ENCODE results near the gene ZNF543. TPM values are rescaled to one million over a fixed set of nuclear protein-coding genes. Genes with fewer than 3 reads are reported as not detected.

Gene ZNF543
- total and polyA plus RNA-seq, 2 of the 13 experiments (the other 11 are each of a cell fraction or from before 2014, with no cell fraction given): 2.1 to 8.9 TPM

DNA sequence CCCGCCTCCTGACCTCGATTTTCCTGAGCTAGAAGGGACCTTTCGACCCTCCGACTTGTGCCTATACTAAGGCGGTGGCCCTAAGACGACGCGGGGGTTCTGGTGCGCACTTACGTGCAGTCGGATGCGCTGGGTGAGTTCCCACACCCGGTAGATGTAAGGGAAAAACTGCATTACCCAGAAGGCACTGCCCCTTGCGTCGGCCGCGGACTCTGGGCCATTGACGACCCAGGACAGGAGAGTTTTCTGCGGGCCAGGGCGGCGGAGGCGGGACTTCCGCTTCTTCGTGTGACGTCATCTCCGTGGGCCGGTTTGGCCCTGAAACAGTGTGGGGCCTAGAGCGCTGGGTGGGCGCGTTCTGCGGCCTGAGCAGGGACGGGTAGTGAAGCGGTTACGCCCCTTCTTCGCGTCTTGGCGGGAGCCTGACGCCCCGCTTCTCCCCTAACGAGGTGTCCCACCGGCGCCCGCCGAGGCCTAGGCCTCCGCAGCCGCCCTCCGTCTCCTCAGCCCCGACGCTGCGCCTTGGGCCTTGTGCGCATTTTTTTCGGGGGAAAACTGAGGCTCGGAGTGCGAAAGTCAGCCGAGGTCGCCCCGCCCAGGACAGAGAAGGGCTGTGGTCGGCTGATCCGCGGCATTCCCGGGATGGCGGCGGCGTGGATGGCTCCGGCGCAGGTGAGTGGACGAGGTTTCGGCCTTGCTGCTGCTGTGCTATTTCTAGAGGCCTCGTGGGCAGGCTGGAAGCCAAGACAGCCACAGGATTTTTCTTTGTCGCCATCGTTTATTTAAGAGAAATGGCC is 39.9 kb upstream of the ZNF543 start, which contains the start of gene ZNF460 (continued):
- TF ChIP-seq, protein P1, sequence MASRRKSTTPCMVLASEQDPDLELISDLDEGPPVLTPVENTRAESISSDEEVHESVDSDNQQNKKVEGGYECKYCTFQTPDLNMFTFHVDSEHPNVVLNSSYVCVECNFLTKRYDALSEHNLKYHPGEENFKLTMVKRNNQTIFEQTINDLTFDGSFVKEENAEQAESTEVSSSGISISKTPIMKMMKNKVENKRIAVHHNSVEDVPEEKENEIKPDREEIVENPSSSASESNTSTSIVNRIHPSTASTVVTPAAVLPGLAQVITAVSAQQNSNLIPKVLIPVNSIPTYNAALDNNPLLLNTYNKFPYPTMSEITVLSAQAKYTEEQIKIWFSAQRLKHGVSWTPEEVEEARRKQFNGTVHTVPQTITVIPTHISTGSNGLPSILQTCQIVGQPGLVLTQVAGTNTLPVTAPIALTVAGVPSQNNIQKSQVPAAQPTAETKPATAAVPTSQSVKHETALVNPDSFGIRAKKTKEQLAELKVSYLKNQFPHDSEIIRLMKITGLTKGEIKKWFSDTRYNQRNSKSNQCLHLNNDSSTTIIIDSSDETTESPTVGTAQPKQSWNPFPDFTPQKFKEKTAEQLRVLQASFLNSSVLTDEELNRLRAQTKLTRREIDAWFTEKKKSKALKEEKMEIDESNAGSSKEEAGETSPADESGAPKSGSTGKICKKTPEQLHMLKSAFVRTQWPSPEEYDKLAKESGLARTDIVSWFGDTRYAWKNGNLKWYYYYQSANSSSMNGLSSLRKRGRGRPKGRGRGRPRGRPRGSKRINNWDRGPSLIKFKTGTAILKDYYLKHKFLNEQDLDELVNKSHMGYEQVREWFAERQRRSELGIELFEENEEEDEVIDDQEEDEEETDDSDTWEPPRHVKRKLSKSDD (CRISPR knock-in tag; IDR thresholded peaks at IDR 0.05; ENCODE audit: low read depth): no peak
- TF ChIP-seq, protein P2, sequence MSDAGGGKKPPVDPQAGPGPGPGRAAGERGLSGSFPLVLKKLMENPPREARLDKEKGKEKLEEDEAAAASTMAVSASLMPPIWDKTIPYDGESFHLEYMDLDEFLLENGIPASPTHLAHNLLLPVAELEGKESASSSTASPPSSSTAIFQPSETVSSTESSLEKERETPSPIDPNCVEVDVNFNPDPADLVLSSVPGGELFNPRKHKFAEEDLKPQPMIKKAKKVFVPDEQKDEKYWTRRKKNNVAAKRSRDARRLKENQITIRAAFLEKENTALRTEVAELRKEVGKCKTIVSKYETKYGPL (CRISPR knock-in tag; IDR thresholded peaks at IDR 0.05): no peak
- TF ChIP-seq, protein P3, sequence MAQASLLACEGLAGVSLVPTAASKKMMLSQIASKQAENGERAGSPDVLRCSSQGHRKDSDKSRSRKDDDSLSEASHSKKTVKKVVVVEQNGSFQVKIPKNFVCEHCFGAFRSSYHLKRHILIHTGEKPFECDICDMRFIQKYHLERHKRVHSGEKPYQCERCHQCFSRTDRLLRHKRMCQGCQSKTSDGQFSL (CRISPR knock-in tag; IDR thresholded peaks at IDR 0.05): no peak
- TF ChIP-seq NCOA5 (CRISPR knock-in tag; IDR thresholded peaks at IDR 0.05) (0 out of 2 replicates have a peak, but pooled peaks have one; percentile 13), ZNF256 (CRISPR knock-in tag; conservative IDR thresholded peaks at IDR 0.05) (peak; percentile 18; the same call in 1 of the 2 replicates), FOXK1 (CRISPR knock-in tag; IDR thresholded peaks at IDR 0.05; ENCODE audit: borderline replicate concordance, low read depth) (peak; percentile 80; the same call in 1 of the 2 replicates), ZNF790 (CRISPR knock-in tag; IDR thresholded peaks at IDR 0.05; ENCODE audit: borderline replicate concordance) (peak; percentile 73; the same call in 1 of the 2 replicates), TCF7 (IDR thresholded peaks at IDR 0.05; ENCODE audit: low read depth) (no peak), MAF1 (CRISPR knock-in tag; IDR thresholded peaks at IDR 0.05; ENCODE audit: borderline replicate concordance) (peak; percentile 4; the same call in 1 of the 2 replicates), PHF5A (CRISPR knock-in tag; IDR thresholded peaks at IDR 0.05; ENCODE audit: low read depth, unreplicated experiment) (peak; percentile 34), ZNF792 (CRISPR knock-in tag; IDR thresholded peaks at IDR 0.05) (no peak), TGIF2 (CRISPR knock-in tag; IDR thresholded peaks at IDR 0.05) (0 out of 2 replicates have a peak, but pooled peaks have one; percentile 22), NR3C1 (CRISPR knock-in tag; IDR thresholded peaks at IDR 0.05) (no peak), MEIS2 (CRISPR knock-in tag; IDR thresholded peaks at IDR 0.05) (peak; percentile 71; the same call in 1 of the 2 replicates), KDM6A (CRISPR knock-in tag; IDR thresholded peaks at IDR 0.05; ENCODE audit: low read depth) (0 out of 2 replicates have a peak, but pooled peaks have one; percentile 2), FOXJ3 (CRISPR knock-in tag; IDR thresholded peaks at IDR 0.05; ENCODE audit: borderline replicate concordance) (no peak; the same call in 1 of the 2 replicates), ZFP1 (CRISPR knock-in tag; IDR thresholded peaks at IDR 0.05) (peak; percentile 30), HNRNPUL1 (IDR thresholded peaks at IDR 0.05; ENCODE audit: low read depth, low read length) (no peak)
- TF ChIP-seq, protein P4, sequence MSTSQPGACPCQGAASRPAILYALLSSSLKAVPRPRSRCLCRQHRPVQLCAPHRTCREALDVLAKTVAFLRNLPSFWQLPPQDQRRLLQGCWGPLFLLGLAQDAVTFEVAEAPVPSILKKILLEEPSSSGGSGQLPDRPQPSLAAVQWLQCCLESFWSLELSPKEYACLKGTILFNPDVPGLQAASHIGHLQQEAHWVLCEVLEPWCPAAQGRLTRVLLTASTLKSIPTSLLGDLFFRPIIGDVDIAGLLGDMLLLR (CRISPR knock-in tag; IDR thresholded peaks at IDR 0.05): no peak
- TF ChIP-seq, protein P5, sequence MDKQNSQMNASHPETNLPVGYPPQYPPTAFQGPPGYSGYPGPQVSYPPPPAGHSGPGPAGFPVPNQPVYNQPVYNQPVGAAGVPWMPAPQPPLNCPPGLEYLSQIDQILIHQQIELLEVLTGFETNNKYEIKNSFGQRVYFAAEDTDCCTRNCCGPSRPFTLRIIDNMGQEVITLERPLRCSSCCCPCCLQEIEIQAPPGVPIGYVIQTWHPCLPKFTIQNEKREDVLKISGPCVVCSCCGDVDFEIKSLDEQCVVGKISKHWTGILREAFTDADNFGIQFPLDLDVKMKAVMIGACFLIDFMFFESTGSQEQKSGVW (CRISPR knock-in tag; IDR thresholded peaks at IDR 0.05; ENCODE audit: borderline replicate concordance): peak; percentile 23; the same call in 1 of the 2 replicates
- TF ChIP-seq, protein P6, sequence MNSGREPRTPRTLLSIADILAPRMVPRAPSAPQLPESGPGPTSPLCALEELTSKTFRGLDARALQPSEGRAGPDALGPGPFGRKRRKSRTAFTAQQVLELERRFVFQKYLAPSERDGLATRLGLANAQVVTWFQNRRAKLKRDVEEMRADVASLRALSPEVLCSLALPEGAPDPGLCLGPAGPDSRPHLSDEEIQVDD (CRISPR knock-in tag; IDR thresholded peaks at IDR 0.05; ENCODE audit: borderline replicate concordance): no peak
- TF ChIP-seq, protein P7, sequence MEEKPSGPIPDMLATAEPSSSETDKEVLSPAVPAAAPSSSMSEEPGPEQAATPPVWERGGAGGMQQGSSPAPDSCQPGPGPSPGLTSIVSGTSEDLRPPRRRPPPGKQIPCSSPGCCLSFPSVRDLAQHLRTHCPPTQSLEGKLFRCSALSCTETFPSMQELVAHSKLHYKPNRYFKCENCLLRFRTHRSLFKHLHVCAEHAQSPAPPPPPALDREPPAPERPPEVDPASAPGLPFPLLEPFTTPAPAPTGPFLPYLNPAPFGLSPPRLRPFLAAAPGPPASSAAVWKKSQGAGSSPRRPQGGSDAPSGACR (CRISPR knock-in tag; IDR thresholded peaks at IDR 0.05): peak; percentile 94
